Measurements from ENCODE around the gene CBLL2.
"Not testable (repeated sequence)": the region's sequence is repeated elsewhere in the genome, so short reads cannot be mapped to it uniquely, and the experiment has no call there.

The CBLL2 gene

DNA sequence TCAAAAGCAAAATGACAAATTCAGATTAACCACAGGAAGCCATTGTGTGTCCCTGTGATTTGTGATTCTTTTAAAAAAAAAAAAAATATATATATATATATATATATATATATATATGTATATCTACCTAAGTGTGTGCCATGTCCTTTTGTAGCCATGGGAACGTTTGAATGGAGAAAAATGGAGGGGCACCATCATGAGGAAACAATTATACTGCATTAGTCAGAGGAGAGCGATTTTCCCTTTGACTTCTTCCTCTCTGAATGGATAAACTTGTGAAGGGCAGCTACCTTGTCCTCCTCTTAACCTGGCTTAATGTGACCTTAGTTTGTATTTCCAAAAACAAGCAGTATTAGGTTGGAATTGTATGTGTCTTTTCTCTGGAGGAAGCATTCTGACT lies 23.3 kb upstream of the CBLL2 start:
- no peaks in the 10 kb centered on the region for H3K9me3 Mint-ChIP-seq
- DNase-seq: no peak

DNA sequence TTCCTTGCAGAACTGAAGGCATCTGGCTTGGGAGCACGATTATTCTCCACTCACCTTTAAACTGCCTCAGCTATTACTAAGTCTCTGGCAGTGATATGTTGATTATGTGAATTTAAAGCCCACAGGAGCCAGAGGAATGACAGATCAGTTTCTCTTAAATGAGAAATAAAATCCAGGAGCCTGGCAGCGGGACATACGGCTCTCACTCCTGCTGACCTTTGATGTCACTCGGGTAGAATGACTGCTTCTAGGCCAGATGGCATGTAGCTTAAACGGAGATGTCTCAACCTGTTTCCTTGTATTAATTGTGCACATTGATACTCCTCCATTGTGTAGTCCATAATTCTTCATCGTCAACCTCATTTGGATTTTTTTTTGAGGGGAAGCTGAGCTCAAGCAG lies 4.0 kb upstream of the CBLL2 start:
- no peak for DNase-seq
- Mint-ChIP-seq H3K27me3 (ENCODE audit: low read depth, poor library complexity) (peaks cover 4% of the 10 kb centered on the region), H3K9me3 (peaks cover 16% of the 10 kb centered on the region), H3K4me1 (peaks cover 16% of the 10 kb centered on the region), H3K36me3 (ENCODE audit: low read depth) (no peaks in the 10 kb centered on the region), H3K4me3 (no peak overlapping the region), H3K27ac (peak overlapping the region; percentile 11)
- TF ChIP-seq, protein P1, sequence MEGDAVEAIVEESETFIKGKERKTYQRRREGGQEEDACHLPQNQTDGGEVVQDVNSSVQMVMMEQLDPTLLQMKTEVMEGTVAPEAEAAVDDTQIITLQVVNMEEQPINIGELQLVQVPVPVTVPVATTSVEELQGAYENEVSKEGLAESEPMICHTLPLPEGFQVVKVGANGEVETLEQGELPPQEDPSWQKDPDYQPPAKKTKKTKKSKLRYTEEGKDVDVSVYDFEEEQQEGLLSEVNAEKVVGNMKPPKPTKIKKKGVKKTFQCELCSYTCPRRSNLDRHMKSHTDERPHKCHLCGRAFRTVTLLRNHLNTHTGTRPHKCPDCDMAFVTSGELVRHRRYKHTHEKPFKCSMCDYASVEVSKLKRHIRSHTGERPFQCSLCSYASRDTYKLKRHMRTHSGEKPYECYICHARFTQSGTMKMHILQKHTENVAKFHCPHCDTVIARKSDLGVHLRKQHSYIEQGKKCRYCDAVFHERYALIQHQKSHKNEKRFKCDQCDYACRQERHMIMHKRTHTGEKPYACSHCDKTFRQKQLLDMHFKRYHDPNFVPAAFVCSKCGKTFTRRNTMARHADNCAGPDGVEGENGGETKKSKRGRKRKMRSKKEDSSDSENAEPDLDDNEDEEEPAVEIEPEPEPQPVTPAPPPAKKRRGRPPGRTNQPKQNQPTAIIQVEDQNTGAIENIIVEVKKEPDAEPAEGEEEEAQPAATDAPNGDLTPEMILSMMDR (IDR thresholded peaks at IDR 0.05): no peak

More for the DNA sequence above, 23.3 kb upstream of the CBLL2 start:
- Mint-ChIP-seq H3K4me3 (no peak overlapping the region), H3K27ac (no peak overlapping the region), H3K4me1 (no peaks in the 10 kb centered on the region), H3K36me3 (ENCODE audit: low read depth) (no peaks in the 10 kb centered on the region), H3K27me3 (ENCODE audit: low read depth, poor library complexity) (no peaks in the 10 kb centered on the region)
- TF ChIP-seq, protein P1 (IDR thresholded peaks at IDR 0.05): no peak

DNA sequence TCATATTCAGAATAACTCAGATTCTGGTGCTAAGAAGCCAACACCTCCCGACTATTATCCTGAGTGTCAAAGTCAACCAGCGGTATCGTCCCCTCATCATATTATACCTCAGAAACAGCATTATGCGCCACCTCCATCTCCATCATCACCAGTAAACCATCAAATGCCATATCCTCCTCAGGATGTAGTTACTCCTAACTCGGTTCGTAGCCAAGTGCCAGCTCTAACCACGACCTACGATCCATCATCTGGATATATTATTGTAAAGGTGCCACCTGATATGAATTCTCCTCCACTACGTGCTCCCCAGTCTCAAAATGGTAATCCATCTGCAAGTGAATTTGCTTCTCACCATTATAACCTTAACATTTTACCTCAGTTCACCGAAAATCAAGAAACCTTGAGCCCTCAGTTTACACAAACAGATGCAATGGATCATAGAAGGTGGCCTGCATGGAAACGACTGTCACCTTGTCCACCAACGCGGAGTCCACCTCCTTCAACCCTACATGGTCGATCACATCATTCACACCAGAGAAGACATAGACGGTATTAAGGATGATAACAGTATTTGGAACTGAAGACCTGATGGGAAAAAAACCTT lies 1.1 kb downstream of the CBLL2 start:
- Mint-ChIP-seq H3K36me3 (ENCODE audit: low read depth) (no peaks in the 10 kb centered on the region), H3K4me3 (no peak overlapping the region), H3K27me3 (ENCODE audit: low read depth, poor library complexity) (peaks cover 2% of the 10 kb centered on the region), H3K9me3 (peaks cover 23% of the 10 kb centered on the region), H3K27ac (no peak overlapping the region), H3K4me1 (peaks cover 10% of the 10 kb centered on the region)
- TF ChIP-seq, protein P1 (IDR thresholded peaks at IDR 0.05): no peak
- DNase-seq: no peak

DNA sequence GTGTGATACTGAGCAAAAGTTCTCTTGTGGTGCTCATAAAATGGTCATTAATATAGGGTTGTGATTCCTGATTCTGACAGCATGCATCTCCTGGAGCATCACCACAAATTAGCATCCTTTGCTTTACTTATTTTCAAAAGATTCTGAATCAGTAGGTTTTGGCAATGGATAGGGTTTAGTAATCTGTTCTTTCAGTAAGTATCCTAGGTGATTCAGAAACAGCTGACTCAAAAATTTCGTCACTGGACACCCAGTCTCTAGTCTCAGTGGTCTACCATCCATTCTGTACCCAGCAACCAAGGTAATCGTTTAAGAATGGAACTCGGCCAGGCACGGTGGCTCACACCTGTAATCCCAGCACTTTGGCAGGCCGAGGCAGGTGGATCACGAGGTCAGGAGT lies 4.1 kb downstream of the CBLL2 start:
- peaks cover 2% of the 10 kb centered on the region for H3K27me3 Mint-ChIP-seq (ENCODE audit: low read depth, poor library complexity)
- no peaks in the 10 kb centered on the region for H3K36me3 Mint-ChIP-seq (ENCODE audit: low read depth)
- H3K9me3 Mint-ChIP-seq: peaks cover 22% of the 10 kb centered on the region
- TF ChIP-seq, protein P1 (IDR thresholded peaks at IDR 0.05): no peak
- no peak overlapping the region for H3K27ac Mint-ChIP-seq
- no peaks in the 10 kb centered on the region for H3K4me1 Mint-ChIP-seq
- H3K4me3 Mint-ChIP-seq: no peak overlapping the region
- no peak for DNase-seq

DNA sequence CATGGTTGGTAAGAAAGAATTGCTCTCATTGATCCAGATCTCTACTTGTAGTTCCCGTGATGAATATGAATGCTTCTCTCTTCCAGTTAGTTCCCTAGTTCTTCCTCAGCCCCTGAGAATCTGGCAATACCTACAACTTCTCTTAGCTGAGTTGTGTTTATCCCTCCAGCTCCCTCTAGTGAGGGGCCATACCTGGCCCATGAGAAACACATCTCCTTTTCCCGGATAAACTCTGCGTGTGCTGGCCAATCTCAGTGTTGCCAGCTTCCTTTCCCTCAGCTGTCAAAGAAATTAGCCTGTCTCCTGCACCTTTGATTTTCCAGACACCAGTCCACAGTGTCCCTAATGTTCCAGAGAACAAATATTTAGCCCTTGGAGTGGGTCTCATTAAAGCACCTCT lies 5.7 kb downstream of the CBLL2 start:
- Mint-ChIP-seq H3K4me3 (no peak overlapping the region), H3K36me3 (ENCODE audit: low read depth) (peaks cover 7% of the 10 kb centered on the region)

DNA sequence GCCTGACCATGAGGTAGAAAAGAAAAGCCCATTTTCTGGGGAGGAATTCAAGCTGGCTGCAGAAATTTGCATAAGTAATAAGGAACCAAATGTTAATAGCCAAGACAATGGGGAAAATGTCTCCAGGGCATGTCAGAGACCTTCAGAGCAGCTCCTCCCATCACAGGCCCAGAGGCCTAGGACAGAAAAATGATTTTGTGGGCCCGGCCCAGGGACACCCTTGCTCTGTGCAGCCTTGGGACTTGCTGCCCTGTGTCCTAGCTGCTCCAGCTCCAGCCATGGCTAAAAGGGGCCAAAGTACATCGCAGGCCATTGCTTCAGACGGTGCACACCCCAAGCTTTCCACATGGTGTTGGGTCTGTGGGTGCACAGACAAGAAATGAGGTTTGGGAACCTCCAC lies 16.5 kb downstream of the CBLL2 start:
- DNase-seq; H3K27ac Mint-ChIP-seq; H3K4me1 Mint-ChIP-seq; H3K27me3 Mint-ChIP-seq (ENCODE audit: low read depth, poor library complexity); H3K36me3 Mint-ChIP-seq (ENCODE audit: low read depth); H3K4me3 Mint-ChIP-seq: not testable (repeated sequence)
- H3K9me3 Mint-ChIP-seq: peaks cover 27% of the 10 kb centered on the region

More for the DNA sequence above, 5.7 kb downstream of the CBLL2 start:
- no peak for DNase-seq
- TF ChIP-seq, protein P1 (IDR thresholded peaks at IDR 0.05): no peak
- no peaks in the 10 kb centered on the region for H3K4me1 Mint-ChIP-seq
- H3K27ac Mint-ChIP-seq: no peak overlapping the region
- H3K9me3 Mint-ChIP-seq: peaks cover 32% of the 10 kb centered on the region
- peaks cover 2% of the 10 kb centered on the region for H3K27me3 Mint-ChIP-seq (ENCODE audit: low read depth, poor library complexity)
